ENCODE measurements around the gene MAST1. TPM values are rescaled to one million over a fixed set of nuclear protein-coding genes. Genes with fewer than 3 reads are reported as not detected.

The MAST1 gene
- total RNA-seq, 4 donors from 2014 or later, result 0.42 TPM; not detected in 3

GRCh38 chr19:12790628-12791344, 47.5 kb upstream of the MAST1 start:
- no peaks in the 10 kb centered on the region for H3K9me3 ChIP-seq
- peaks cover 50 to 77% (median 62%) of the 10 kb centered on the region in 3 donors for H3K4me1 ChIP-seq
- TF ChIP-seq CTCF (IDR thresholded peaks at IDR 0.05), result no peak
- TF ChIP-seq POLR2A (IDR thresholded peaks at IDR 0.05), result no peak
- H3K4me3 ChIP-seq, result peak overlapping the region; percentile 79 to 89 (median 88)
- H3K27me3 ChIP-seq, result no peaks in the 10 kb centered on the region
- DNase-seq, result no peak
- intact Hi-C loops (cut with DNase I), result no loop called here
- H3K36me3 ChIP-seq, result peaks cover 0 to 11% (median 0%) of the 10 kb centered on the region in 3 donors
- 1% methylated on average over 15 to 16 of the region's 22 CpGs for WGBS, 2 donors
- peak overlapping the region; percentile 99 for H3K27ac ChIP-seq

GRCh38 chr19:12791345-12792050, 46.8 kb upstream of the MAST1 start, which contains the start of gene JUNB:
TSS of gene JUNB (plus strand) at chr19:12791486. CDS start at chr19:12791772, 286 bp downstream.
- Histone ChIP-seq H3K4me3 (peak within 1 kb of the TSS; percentile 79 to 89 (median 88)), H3K4me1 (peaks cover 48 to 77% (median 62%) of the 10 kb centered on the region in 3 donors), H3K36me3 (peaks cover 0 to 11% (median 0%) of the 10 kb centered on the region in 3 donors), H3K27ac (peak within 1 kb of the TSS; percentile 99), H3K27me3 (no peaks in the 10 kb centered on the region), H3K9me3 (no peaks in the 10 kb centered on the region)
- 0% methylated on average over 37 of the region's 73 CpGs; no CpG with 5 or more reads in 1 of the 2 donors for WGBS, 2 donors
- intact Hi-C loops (cut with DNase I), result no loop called here
- peak; percentile 86 for DNase-seq
- TF ChIP-seq POLR2A (IDR thresholded peaks at IDR 0.05) (peak; percentile 97 to 100 (median 100)), CTCF (IDR thresholded peaks at IDR 0.05) (peak in 4 of 6 experiments; percentile 18 to 32 (median 26))

GRCh38 chr19:12792051-12792852, 46.1 kb upstream of the MAST1 start:
- DNase-seq, result no peak
- H3K27me3 ChIP-seq, result no peaks in the 10 kb centered on the region
- intact Hi-C loops (cut with DNase I), result no loop called here
- 0% methylated on average over 8 to 9 of the region's 84 CpGs for WGBS, 2 donors
- H3K36me3 ChIP-seq, result peaks cover 0 to 11% (median 7%) of the 10 kb centered on the region in 3 donors
- peak overlapping the region; percentile 79 to 89 (median 88) for H3K4me3 ChIP-seq
- H3K4me1 ChIP-seq, result peaks cover 41 to 74% (median 57%) of the 10 kb centered on the region in 3 donors
- no peaks in the 10 kb centered on the region for H3K9me3 ChIP-seq
- H3K27ac ChIP-seq, result peak overlapping the region; percentile 99
- TF ChIP-seq POLR2A (IDR thresholded peaks at IDR 0.05) (peak in 2 of 4 donors; percentile 21 to 74), CTCF (IDR thresholded peaks at IDR 0.05) (no peak)

- WGBS, 2 donors, result 0% methylated on average over 15 to 18 of the region's 22 CpGs
- peak overlapping the region; percentile 79 to 89 (median 88) for H3K4me3 ChIP-seq
- H3K27ac ChIP-seq, result peak overlapping the region; percentile 99
- DNase-seq, result no peak
- TF ChIP-seq POLR2A (IDR thresholded peaks at IDR 0.05) (peak in 2 of 4 donors; percentile 5 to 42), CTCF (IDR thresholded peaks at IDR 0.05) (peak in 1 of 6 experiments; percentile 1)
- peaks cover 0 to 13% (median 11%) of the 10 kb centered on the region in 3 donors for H3K36me3 ChIP-seq
- no peaks in the 10 kb centered on the region for H3K27me3 ChIP-seq
- no peaks in the 10 kb centered on the region for H3K9me3 ChIP-seq
- peaks cover 35 to 68% (median 51%) of the 10 kb centered on the region in 3 donors for H3K4me1 ChIP-seq
- intact Hi-C loops (cut with DNase I), result no loop called here
Measured at GRCh38 chr19:12792853-12793289, 45.4 kb upstream of the MAST1 start.
